Non-pigmented ciliary epithelial cell (primary cell): ENCODE measurements around the gene RTL5.

ENCODE experiments used
- DNase-seq: peaks from one replicate; pipeline ENCODE4 v3.0.0-alpha.2; 2010; ENCODE audit warnings: low read depth

Gene RTL5

DNA sequence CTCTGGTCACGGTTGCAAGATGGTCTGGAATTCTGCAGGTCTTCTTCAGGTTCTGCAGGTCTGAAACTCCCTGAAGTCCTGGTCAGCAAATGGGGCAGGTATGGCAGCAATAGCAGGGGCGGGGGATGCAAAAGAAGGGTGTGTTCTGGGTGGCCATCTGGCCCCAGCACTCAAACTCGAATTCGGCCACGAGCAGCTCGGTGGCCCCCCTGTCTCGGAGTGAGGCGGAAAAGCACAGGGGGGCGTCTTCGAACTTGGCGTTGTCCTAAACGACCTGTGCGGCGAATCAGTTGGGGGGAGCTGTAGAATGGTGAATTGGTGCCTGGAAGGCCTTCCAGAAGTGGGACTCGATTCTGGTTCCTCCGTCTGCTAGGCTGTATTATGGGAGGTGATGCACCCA is 2.1 kb downstream of the RTL5 start:
- DNase-seq = no peak

GRCh38 chrX:72128881-72129280 is 2.8 kb downstream of the RTL5 start:
- no peak for DNase-seq

DNA sequence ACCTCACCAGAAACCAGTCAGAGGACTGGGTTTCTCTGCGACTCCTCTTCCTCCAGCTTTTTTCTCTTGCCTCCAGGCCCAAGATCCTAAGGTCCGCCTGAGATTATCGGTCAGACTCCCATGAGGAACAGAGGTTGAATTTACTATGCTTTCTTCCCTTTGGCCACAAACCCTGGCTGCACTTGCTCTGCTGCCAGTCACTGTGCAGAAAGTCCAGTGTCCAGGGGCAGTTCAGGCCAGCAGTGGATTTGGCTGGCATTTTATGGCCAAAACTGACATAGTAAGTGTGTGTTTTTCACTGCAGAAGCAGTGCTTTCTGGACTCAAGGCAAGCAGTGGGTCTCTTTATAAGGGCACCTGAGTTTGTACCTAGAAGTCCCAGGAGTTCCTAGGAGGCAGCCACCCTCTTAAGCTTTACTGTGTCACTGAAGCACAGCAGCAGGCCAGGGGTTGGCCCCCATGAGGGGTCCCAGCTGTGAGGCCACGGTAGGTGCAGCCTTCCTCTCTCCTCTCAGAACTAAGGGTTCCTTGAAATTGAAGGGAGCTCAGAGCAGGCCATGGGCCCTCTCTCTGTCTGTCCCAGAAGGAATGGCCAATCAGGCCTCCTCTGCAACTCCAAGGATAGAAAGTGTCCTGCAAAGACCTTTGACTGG is 3.4 kb downstream of the RTL5 start:
- DNase-seq = no peak

DNA sequence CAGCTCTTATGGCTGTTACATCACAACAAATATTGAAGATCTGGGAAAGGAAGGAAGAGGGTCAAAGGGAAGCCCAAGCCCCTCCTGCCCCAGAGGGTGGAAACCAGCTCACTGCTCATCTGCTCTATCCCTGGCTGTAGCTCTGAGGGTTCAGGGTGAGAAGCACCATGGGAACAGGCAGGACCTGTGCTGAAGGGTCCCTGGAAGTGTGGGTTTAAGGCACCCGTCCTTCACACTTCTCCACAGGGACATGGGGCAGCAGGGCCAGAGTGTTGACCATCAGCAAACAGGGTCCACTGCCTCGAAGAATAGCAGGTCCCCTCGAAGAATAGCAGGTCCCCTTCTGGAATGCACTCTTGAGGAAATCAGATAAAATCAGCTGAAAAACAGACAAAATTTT is 4.4 kb downstream of the RTL5 start:
- DNase-seq = no peak

- DNase-seq = no peak
Measured at GRCh38 chrX:72126539-72127140, 5.1 kb downstream of the RTL5 start.

- no peak for DNase-seq
Measured at GRCh38 chrX:72126048-72126415, 5.7 kb downstream of the RTL5 start.

- no peak for DNase-seq
Measured at GRCh38 chrX:72125331-72126047, 6.2 kb downstream of the RTL5 start.

- DNase-seq = no peak
Measured at GRCh38 chrX:72124540-72125201, 7.0 kb downstream of the RTL5 start.

GRCh38 chrX:72123471-72124185 is 8.1 kb downstream of the RTL5 start:
- no peak for DNase-seq

DNA sequence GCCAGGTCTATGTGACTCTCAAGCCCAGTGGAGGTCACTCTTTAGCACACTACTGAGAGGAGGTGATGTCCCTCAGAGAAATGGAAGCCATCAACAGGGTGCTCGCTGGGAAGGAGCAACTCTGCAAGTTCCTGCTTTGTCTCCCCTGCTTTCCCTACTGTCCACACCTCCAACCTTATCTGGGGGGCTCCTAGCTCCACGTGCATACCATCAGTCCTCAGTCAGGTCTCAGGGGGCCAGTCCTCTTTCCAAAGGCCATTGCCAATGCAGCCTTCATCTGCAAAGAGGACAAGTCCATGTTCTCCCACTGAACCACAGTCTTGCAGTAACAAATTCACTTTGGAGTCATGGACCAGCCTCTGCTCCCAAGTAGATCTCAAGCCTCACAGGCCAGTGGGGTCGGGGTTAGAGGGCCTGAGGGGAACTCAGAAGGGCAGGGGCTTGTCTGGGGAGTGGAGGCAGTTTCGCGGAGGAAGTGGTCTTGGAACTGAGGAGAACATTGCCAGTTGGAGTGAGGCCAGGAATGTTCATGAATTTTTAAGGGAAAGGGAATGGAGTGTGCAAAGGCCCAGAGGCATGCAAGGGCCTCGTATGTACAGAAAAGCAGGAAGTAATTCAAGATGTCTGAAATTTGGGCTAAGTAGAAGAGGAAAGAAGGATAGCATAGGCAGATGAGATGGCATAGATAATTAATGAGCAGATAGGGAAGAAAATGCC is 8.9 kb downstream of the RTL5 start:
- no peak for DNase-seq

DNA sequence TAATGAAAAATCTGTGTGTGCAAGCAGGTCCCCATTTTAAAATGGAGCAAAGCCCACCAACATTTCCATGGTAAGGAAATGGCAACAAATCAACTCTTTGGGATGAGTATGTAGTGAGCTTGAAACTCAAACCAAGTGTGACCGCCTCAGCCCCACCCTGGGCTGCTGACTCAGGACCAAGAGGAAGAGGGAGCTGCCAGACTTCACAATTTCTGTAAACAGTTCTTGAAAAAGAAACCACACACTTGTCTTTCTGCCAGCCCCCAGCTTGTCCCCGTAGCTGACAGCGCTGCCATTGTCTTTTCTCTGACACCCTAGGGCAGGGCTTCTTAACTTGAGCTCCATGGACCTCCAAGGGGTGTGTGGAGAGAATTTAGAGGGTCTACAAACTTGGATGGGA is 10.3 kb downstream of the RTL5 start:
- no peak for DNase-seq

GRCh38 chrX:72120837-72121236 is 10.9 kb downstream of the RTL5 start:
- no peak for DNase-seq

DNA sequence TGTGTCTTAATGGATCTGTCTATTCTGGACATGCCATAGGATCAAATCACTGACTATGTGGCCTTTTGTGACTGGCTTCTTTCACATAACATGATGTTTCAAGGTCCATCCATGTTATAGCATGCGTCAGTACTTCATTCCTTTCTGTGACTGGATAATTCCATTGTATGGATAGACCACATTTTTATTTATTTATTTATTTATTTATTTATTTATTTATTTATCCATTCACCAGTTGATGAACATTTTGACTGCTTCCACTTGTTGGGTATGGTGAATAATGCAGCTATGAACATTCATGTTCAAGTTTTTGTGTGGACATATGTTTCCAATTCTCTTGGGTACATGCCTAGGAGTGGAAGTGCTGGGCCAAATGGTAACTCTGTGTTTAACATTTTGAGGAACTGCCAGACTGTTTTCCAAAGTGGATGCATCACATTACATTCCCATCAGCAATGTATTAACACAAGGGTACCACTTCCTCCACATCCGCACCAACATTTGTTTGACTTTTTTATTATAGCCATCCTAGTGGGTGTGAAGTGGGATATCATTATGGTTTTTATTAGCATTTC is 14.0 kb downstream of the RTL5 start:
- no peak for DNase-seq

DNA sequence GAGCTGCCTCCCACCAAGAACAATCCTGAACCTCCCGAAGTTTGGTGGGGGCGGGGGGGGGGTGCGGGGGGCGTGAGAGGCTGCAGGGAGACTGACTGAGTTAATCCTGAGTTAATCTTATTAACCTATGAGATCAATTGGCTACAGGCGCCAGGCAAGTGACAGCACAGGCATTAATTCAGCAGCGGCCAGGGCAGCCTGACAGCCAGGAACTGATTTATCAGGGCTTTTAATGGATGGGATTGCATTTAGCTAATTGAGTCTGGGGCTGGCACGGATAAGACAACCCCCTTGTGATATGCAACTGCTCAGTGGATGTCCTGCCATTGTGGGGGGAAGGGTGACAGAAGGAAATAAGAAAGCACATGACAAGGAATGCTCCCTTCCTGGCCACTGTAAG is 16.3 kb downstream of the RTL5 start:
- no peak for DNase-seq

GRCh38 chrX:72114807-72115206 is 16.9 kb downstream of the RTL5 start:
- no peak for DNase-seq

DNA sequence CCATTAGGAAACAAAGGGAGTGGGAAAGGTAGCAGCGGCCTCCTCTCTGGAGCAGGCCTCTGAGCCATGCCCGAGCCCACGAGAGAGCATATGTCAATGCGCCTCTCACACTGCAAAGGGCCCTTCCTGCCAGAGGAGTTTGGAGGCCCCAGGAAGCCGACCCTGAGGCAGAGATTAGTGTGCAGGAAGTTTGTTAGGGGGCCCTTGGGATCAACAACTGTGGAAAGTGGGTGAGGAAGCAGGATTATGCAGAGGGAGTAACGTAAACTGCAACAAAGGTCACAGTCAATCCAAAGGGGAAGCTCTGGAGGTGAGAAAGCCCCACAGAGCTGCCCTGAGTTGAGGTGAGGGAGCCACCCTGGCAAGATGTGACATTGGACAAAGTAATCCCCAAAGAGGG is 17.4 kb downstream of the RTL5 start:
- no peak for DNase-seq

DNA sequence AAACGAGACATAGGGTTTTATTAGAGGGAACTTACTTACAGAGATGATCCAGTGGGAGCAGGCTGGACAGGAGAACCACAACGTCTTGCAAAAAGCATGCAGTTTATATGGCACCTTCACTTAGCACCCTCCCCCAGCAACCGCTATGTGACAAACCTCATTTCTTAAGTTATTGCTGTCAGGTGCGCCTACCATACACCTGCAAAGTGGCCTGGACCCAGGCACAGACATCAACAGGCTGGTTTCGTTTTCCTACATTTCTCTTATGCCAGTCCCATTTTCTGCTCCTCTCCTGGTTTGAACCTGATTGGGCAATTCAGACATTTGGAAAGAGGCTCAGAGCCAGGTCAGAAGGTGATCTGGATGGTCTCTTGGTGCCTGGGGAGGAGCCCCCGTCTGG is 18.3 kb downstream of the RTL5 start:
- no peak for DNase-seq

- DNase-seq = no peak
Measured at GRCh38 chrX:72110876-72111708, 20.6 kb downstream of the RTL5 start.

- no peak for DNase-seq
Measured at GRCh38 chrX:72110051-72110875, 21.5 kb downstream of the RTL5 start.

GRCh38 chrX:72108666-72109065 is 23.0 kb downstream of the RTL5 start:
- no peak for DNase-seq
